K562 (cell line): ENCODE data around the gene PLEKHM2. TPM values are rescaled to one million over a fixed set of nuclear protein-coding genes. Genes with fewer than 3 reads are reported as not detected.

Experiments used
- DNMT1 ChIP-seq: fragments of 450-650 bp; IDR thresholded peaks from 2 replicates; pipeline ENCODE4 v1.6.1; 2016; ENCODE audit warnings: antibody characterized with exemption, mild to moderate bottlenecking
- ERF ChIP-seq: fragments of 450-650 bp; formaldehyde crosslinking; IDR thresholded peaks from 2 replicates; pipeline ENCODE4 v1.4.0; 2020; ENCODE audit warnings: mild to moderate bottlenecking, mixed read lengths
- HLTF ChIP-seq: fragments of 450-650 bp; IDR thresholded peaks from 2 replicates; pipeline ENCODE4 v1.6.1; 2016
- HMG20A ChIP-seq: fragments of 450-650 bp; formaldehyde crosslinking; conservative IDR thresholded peaks from 2 replicates; pipeline ENCODE4 v1.4.0; 2020; ENCODE audit warnings: mild to moderate bottlenecking, mixed read lengths
- NR2F6 ChIP-seq: fragments of 450-650 bp; formaldehyde crosslinking; IDR thresholded peaks from 2 replicates; pipeline ENCODE4 v1.4.0; 2020; ENCODE audit warnings: mild to moderate bottlenecking
- POLR2B ChIP-seq: fragments of 450-650 bp; IDR thresholded peaks from 2 replicates; pipeline ENCODE4 v1.6.1; 2018; ENCODE audit warnings: low read depth; ENCODE audit not compliant: partially characterized antibody
- TCF3 ChIP-seq: sonication (generic); formaldehyde crosslinking; IDR thresholded peaks from 2 replicates; pipeline ENCODE4 v1.4.0; 2020; ENCODE audit warnings: mild to moderate bottlenecking, missing genetic modification reagents
- TEAD4 ChIP-seq, 2 experiments: sonication (generic) in 1 of 2; formaldehyde crosslinking in 1 of 2; IDR thresholded peaks; 2 replicates each; pipeline versions ENCODE4 v1.6.1 to v1.8.0; 2012 to 2022; ENCODE audit warnings: borderline replicate concordance in 1 of 2, inconsistent platforms in 1 of 2, low read length in 1 of 2, mild to moderate bottlenecking in 1 of 2, missing genetic modification reagents in 1 of 2
- ZFP30 ChIP-seq: fragments of 250-450 bp; sonication (Bioruptor Pico); IDR thresholded peaks from 2 replicates; pipeline ENCODE4 v1.8.0; 2022; ENCODE audit warnings: moderate library complexity, mild to moderate bottlenecking, inconsistent platforms, borderline replicate concordance
- ZNF24 ChIP-seq: fragments of 450-650 bp; IDR thresholded peaks from 2 replicates; pipeline ENCODE4 v1.6.1; 2016
- polyA plus RNA-seq, 8 experiments: library from polyadenylated mRNA; depleted of rRNA in 4 of 8; stranded (reverse) in 5 of 8; unstranded in 3 of 8; fragments of >200 nt; fragmentation: Nextera tagmentation in 2 of 8; fragmentation: Illumina TruSeq in 1 of 8; extraction: Ambion mirVana in 2 of 8; extraction: Trizol in 1 of 8; gene quantifications; 2 replicates each; pipeline versions ENCODE4 v1.2.1 to v1.2.3, GENCODE V29; 2011 to 2014; ENCODE audit warnings: inconsistent platforms in 1 of 8, missing spikeins in 1 of 8
- total RNA-seq, 7 experiments: library from RNA; depleted of rRNA in 6 of 7; stranded (reverse); fragments of >200 nt in 6 of 7; fragmentation: Illumina TruSeq in 2 of 7; extraction: Trizol in 2 of 7; gene quantifications; 2 replicates each; pipeline versions ENCODE4 v1.2.1 to v1.2.3, GENCODE V29; 2011 to 2021; ENCODE audit warnings: low replicate concordance in 1 of 7
- TF ChIP-seq, protein P1 (sequence below): IDR thresholded peaks from 2 replicates; pipeline ENCODE4 v1.6.1; 2011; ENCODE audit not compliant: insufficient read length; ENCODE audit errors: extremely low read depth
- TF ChIP-seq, protein P2 (sequence below): sonication (generic); formaldehyde crosslinking; IDR thresholded peaks from 2 replicates; pipeline ENCODE4 v1.9.0; 2022; ENCODE audit warnings: mild to moderate bottlenecking, missing genetic modification reagents
- TF ChIP-seq, protein P3 (sequence below): fragments of 250-450 bp; sonication (Bioruptor Pico); IDR thresholded peaks from 2 replicates; pipeline ENCODE4 v1.5.1; 2021; ENCODE audit warnings: mild to moderate bottlenecking
- TF ChIP-seq, protein P4 (sequence below): sonication (generic); formaldehyde crosslinking; IDR thresholded peaks from 2 replicates; pipeline ENCODE4 v1.5.0; 2020; ENCODE audit warnings: missing genetic modification reagents

Gene PLEKHM2
- total and polyA plus RNA-seq, 9 of the 15 experiments (the other 6 are each of a cell fraction or from before 2014, with no cell fraction given), result 0.27 to 63.7 (median 33.2) TPM

DNA sequence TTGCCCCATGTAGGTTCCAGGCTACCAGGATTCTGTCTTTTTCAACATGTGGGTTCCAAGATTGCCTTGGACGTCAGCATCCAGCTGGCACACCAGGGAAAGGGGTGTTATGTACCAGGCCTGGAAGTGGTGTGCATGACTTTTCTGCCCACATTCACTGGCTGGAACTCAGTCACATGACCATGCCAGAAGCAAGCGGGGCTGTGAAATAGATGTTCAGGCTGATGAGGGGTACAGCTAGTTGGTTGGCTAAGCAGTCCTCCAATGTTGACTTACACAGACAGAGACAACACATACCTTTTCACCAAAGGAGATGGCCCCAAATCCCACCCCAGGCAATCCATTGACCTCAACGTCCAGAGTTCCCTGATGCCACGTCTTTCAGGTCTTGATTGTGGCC is 14.3 kb upstream of the PLEKHM2 start (continued):
- no peak for TF ChIP-seq TEAD4 (IDR thresholded peaks at IDR 0.05; ENCODE audit: low read length)
- no peak for TF ChIP-seq TEAD4 (CRISPR knock-in tag; IDR thresholded peaks at IDR 0.05; ENCODE audit: borderline replicate concordance)
- no peak for TF ChIP-seq NR2F6 (CRISPR knock-in tag)
- TF ChIP-seq, protein P1, sequence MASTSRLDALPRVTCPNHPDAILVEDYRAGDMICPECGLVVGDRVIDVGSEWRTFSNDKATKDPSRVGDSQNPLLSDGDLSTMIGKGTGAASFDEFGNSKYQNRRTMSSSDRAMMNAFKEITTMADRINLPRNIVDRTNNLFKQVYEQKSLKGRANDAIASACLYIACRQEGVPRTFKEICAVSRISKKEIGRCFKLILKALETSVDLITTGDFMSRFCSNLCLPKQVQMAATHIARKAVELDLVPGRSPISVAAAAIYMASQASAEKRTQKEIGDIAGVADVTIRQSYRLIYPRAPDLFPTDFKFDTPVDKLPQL, result no peak
- TF ChIP-seq DNMT1, result no peak
- TF ChIP-seq ERF (CRISPR knock-in tag), result no peak
- TF ChIP-seq, protein P2, sequence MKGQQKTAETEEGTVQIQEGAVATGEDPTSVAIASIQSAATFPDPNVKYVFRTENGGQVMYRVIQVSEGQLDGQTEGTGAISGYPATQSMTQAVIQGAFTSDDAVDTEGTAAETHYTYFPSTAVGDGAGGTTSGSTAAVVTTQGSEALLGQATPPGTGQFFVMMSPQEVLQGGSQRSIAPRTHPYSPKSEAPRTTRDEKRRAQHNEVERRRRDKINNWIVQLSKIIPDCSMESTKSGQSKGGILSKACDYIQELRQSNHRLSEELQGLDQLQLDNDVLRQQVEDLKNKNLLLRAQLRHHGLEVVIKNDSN, result peak; percentile 46
- TF ChIP-seq HMG20A (CRISPR knock-in tag), result no peak
- TF ChIP-seq ZNF24, result no peak
- TF ChIP-seq ZFP30 (CRISPR knock-in tag), result no peak
- TF ChIP-seq, protein P3, sequence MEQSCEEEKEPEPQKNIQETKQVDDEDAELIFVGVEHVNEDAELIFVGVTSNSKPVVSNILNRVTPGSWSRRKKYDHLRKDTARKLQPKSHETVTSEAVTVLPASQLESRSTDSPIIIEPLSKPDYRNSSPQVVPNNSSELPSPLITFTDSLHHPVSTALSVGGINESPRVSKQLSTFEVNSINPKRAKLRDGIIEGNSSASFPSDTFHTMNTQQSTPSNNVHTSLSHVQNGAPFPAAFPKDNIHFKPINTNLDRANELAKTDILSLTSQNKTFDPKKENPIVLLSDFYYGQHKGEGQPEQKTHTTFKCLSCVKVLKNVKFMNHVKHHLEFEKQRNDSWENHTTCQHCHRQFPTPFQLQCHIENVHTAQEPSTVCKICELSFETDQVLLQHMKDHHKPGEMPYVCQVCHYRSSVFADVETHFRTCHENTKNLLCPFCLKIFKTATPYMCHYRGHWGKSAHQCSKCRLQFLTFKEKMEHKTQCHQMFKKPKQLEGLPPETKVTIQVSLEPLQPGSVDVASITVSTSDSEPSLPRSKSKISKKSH (CRISPR knock-in tag), result no peak
- TF ChIP-seq, protein P4, sequence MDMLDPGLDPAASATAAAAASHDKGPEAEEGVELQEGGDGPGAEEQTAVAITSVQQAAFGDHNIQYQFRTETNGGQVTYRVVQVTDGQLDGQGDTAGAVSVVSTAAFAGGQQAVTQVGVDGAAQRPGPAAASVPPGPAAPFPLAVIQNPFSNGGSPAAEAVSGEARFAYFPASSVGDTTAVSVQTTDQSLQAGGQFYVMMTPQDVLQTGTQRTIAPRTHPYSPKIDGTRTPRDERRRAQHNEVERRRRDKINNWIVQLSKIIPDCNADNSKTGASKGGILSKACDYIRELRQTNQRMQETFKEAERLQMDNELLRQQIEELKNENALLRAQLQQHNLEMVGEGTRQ, result peak; percentile 11; the same call in 1 of the 2 replicates
- TF ChIP-seq POLR2B, result no peak
- TF ChIP-seq HLTF, result no peak
- TF ChIP-seq TCF3 (CRISPR knock-in tag), result no peak
